Cardiac fibroblast (primary cell): ENCODE data around the gene FSCN2.

Source experiments
- DNase-seq, 2 donors: peaks; one replicate each; pipeline versions ENCODE4 v3.0.0 to v3.0.0-alpha.2; 2010; ENCODE audit warnings: low read depth in 2 of 2
- H3K4me3 ChIP-seq, 2 donors: replicated peaks in 1 of 2; 1 replicate in 1 of 2; 2 replicates in 1 of 2; pipeline ENCODE4 v1.5.1; 2011; ENCODE audit warnings: low read depth in 2 of 2, low read length in 2 of 2, mild to moderate bottlenecking in 2 of 2, moderate library complexity in 1 of 2
- TF ChIP-seq, protein P1 (sequence below): IDR thresholded peaks from one replicate; pipeline ENCODE4 v1.5.1; 2011; ENCODE audit warnings: low read depth, mild to moderate bottlenecking, low read length, inconsistent platforms

Gene FSCN2

DNA sequence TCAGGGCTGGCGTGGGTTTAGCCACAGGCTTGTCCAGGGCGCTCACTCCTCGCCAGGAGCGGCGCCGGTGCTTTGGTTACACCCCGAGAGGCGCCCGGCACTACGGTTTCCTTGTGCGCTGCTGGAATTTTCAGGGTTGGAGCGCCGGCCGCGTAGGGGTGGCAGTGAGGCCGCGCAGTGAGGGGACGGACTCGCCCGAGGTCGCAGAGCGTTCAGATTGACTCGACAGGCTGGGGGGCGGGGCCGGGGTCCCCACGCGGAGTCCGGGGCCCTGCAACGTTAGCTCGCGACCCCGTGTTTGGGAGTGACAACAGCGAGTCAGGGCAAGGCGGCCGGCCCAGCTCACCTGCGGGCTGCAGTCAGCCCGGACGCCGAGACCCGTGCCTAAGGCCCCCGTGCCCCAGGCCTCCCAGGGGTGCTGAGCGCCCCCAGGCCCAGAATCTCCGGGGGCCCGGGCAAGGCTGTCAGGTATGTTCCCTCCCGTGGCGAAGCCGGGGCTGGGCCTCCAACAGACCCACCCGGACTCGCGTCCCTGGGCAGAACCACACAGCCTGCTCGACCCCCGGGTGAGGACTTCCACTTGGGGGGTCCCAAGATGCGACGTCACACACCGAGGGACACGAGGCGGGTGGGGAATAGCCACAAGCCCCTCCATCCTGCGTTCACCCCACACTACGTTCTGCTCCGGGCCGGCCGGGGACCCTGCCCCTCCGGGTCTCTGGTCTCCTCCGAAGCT is 14.3 kb upstream of the FSCN2 start:
- TF ChIP-seq, protein P1, sequence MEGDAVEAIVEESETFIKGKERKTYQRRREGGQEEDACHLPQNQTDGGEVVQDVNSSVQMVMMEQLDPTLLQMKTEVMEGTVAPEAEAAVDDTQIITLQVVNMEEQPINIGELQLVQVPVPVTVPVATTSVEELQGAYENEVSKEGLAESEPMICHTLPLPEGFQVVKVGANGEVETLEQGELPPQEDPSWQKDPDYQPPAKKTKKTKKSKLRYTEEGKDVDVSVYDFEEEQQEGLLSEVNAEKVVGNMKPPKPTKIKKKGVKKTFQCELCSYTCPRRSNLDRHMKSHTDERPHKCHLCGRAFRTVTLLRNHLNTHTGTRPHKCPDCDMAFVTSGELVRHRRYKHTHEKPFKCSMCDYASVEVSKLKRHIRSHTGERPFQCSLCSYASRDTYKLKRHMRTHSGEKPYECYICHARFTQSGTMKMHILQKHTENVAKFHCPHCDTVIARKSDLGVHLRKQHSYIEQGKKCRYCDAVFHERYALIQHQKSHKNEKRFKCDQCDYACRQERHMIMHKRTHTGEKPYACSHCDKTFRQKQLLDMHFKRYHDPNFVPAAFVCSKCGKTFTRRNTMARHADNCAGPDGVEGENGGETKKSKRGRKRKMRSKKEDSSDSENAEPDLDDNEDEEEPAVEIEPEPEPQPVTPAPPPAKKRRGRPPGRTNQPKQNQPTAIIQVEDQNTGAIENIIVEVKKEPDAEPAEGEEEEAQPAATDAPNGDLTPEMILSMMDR = no peak
- peak; percentile 78 to 83 for DNase-seq
- H3K4me3 ChIP-seq = peak overlapping the region; percentile 45 to 58

DNA sequence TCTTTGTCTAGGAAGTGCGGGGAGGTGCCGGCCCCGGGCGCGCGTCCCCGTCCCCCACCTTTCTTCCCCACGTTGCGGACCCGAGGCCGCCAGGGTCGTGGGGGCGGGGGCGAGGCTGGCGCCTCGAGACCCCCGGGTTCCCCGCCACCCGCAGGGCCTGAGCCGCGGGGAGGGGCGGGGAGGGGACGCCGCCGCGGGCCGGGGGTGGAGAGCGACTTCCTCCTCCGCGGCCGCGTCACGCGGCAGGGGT is 13.8 kb upstream of the FSCN2 start:
- TF ChIP-seq, protein P1 = no peak
- H3K4me3 ChIP-seq = peak overlapping the region; percentile 45 to 58
- no peak for DNase-seq

DNA sequence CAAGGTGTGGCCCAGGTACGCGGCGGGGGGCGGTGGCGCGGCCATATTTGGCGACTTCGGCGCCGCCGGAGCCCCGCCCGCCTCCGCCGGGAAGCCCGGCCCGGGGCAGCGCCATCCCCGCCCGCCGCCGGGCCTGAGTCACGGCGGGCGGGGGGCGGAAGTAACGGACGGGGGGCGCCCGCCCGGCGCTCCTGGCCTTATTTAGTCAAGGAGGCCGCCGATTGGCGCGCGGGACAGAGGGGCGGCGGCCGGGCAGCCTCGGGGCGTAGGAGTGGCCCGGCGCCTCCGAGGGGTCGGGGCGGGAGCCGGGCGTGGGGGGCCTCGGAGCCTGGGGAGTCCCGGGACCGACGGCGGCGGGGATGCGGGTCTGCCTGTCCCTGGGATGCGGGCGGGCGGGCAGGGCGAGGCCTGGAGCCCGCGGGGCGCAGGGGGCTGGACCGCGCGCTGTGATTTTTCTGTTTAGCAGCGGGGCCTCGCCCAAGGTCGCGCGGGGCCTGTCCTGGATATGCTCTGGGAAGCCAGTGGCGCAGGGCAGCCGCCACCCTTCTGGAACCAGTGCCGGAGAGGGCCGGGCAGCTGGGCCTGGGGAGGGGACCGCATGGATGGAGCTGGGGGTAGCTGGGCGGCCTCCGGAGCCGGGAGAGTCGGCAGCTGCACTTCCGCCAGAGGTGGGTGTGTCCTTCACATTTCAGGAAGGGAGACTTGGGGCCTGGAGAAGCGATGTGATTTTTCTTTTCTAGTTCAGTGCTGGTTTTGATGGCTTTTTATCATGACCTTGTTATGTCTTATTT is 13.2 kb upstream of the FSCN2 start:
- TF ChIP-seq, protein P1 = no peak
- peak overlapping the region; percentile 69 to 81 for H3K4me3 ChIP-seq
- peak; percentile 86 to 88 for DNase-seq

DNA sequence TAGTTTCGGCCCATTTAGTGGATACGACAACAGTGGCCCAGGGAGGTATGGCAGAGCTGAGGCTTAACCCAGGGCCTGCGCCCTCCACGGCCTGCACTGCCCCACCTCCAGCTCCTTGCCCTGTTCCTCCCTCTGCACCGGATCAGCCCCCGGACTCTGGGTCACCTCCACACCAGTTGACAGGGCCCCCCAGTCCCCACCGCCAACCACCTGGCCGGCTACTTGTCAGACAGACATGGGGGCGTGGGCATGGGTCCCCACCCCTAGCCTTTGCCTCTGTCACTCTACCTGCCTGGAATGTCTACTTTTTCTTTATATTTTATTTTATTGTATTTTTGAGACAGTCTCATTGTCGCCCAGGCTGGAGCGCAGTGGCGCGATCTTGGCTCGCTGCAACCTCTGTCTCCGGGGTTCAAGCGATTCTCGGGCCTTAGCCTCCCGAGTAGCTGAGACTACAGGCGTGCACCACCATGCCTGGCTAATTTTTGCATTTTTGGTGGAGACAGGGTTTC is 12.6 kb upstream of the FSCN2 start:
- H3K4me3 ChIP-seq = peak overlapping the region; percentile 69 to 81
- TF ChIP-seq, protein P1 = no peak
- DNase-seq = no peak

DNA sequence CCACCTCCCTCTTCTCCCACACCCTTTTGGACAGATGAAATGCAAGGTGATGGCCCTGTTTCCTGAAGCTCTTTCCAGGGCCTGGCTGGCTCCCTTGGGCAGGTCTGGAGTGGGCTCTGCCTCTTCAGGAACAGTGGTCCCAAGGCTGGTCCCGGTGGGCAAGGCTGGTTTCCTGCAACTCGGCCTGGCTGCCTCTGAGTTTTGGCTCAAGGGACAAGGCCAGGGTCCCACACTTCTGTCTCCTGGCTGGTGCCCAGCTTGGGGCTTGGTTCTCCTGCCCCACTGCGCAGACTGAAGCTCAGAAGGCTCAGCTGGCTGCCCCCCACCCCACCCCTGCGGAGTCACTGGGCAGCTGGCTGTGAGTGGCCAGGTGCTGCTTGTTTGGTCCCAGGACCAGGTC is 11.7 kb upstream of the FSCN2 start:
- no peak for DNase-seq
- peak overlapping the region; percentile 11 to 81 for H3K4me3 ChIP-seq
- TF ChIP-seq, protein P1 = no peak

DNA sequence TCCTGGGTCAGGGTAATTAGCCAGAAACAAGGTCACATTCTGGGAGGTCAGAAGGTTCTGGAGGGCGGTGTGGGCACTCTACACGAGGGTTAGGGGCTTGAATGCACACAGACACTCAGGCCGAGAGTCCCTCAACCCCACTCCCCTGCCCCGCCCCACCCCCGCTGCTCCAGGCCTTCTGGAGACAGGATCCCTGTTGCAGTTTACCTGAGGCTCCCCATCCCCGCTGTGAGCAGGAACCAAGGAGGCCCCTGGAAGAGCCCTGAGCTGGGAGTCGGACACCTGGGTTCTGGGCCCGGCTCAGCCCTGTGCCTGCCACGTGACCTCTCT is 11.2 kb upstream of the FSCN2 start:
- peak overlapping the region in 1 of 2 donors; percentile 81 for H3K4me3 ChIP-seq

More for the DNA sequence above, 11.2 kb upstream of the FSCN2 start:
- TF ChIP-seq, protein P1 = no peak
- no peak for DNase-seq
